LoVo (cell line): ENCODE data around the gene APOB.
"Not testable (repeated sequence)": the region's sequence is repeated elsewhere in the genome, so short reads cannot be mapped to it uniquely, and the experiment has no call there.

Experiments used
- DNase-seq: peaks from one replicate; pipeline ENCODE4 v3.0.0-alpha.2; 2016; ENCODE audit warnings: low spot score

Gene APOB

DNA sequence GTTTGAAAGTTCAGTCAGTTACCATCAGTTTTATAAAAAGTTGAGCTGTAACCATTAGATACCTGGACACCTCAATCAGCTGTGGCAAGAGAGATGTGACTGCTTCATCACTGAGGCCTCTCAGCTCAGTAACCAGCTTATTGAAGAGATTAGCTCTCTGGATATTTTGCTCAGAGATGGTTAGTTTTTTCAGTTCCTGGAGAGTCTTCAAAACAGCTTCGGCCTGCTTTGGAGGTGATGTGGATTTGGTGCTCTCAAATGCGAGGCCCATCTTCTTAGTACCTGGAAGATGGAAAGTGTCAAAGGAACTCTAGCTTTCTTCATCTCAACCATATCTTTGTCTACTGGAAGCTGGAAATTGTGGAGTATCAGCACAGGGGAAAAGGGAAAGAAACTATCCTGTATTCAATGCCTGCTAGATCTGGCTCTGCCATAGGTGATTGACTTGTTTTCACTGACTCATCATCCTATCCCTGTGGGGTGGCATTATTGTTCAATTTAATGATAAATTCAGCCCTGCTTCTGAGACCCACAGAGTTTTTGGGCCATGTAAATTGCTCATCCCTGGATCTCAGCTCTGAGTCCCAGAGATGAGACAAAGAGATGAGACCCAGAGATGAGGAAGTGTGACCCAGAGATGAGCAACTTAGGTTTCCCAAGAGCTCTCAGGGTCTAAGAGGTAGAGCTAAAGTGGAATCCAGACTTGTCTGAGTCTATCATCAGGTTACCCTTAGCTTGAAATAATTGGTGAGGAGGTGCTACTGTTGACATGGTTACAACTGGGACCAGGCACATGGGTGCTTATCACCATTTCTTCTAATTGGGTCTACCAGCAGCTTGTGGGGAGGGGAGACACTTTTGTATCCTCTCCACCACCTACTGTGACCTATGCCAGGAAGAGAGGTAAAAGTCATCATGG lies 10.4 kb downstream of the APOB start:
- DNase-seq = no peak

DNA sequence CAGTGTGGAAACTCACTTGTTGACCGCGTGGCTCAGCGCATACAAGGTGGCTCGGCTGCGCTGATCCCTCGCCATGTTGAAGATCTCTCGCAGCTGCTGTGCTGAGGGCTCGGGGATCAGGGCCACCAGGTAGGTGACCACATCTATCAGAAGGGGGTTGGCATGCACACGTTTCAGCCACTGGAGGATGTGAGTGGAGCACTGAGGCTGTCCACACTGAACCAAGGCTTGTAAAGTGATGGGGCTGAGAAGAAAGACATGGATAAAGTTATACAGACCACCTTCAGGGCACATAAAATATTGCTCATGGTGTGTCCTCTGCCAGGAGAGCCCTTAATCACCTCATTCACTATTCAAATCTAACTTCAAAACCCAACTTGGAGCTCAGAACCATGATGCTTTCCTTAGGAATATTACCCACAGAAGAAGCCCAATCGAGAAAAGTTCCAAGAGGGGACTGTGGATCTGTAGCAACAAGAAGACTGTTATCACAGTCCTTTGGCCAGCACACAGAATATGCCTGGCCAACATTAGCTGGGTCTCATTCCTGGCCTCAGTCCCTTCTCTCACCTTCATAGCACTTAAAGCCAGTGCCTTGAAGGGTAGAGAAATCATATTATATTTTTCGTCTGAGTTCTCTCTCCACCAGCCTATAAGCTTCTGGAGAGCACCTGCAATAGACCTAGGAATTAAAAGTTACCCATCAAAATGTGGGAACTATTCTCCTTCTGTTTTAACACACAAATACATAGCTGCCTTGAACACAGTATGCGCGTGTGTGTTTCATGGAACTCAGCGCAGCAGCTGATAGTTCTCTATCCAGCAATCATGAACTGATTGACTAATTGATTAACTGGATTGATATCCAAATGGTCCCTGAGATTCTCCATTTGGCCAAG lies 11.3 kb downstream of the APOB start:
- no peak for DNase-seq

DNA sequence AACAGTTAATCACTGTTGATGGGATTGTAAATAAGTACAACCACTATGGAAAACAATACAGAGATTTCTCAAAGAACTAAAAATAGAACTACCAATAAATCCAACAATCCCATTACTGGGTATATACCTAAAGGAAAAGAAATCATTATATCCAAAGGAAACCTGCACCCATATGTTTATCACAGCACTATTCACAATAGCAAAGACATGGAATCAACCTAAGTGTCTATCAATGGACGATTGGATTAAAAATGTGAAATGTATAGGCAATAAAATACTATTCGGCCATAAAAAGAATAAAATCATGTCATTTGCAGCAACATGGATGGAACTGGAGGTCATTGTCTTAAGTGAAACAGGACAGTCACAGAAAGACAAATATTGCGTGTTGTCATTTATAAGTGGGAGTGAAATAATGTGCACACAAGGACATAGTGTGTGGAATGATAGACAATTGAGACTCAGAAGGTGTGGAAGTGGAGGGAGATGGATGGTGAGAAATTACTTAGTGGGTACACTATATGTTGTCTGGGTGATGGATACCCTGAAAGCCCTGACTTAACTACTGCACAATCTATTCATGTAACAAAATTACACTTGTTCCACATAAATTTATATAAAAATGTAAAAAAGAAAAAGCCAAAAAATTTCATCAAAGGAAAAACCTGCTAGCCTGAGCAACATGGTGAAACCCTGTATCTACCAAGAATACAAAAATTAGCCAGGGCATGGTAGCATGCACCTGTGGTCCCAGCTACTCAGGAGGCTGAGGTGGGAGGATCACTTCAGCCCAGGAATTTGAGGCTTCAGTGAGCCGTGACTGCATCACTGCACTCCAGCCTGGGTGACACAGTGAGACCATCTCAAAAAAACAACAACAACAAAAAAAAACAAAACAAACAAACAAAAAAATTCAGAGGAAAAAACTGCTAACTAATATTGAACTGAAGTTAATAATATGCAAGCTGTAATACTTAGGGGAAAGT lies 12.6 kb downstream of the APOB start:
- DNase-seq = no peak

DNA sequence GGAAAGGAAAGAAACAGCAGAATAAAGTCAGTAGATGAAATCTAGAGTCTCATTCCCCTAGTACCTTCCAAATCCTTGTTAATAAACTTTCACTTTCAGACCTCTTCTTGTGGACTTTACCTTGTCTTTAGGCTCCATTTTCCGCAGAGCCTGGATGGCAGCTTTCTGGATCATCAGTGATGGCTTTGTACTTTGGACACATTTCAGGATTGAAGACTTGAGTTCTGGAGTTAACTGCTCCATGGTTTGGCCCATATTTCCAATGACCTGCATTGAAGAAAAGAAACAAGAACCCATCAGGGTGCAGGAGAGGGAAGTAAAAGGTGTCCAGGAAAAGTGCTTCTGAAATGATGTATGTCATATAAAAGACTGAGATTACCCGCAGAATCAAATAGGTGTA lies 14.4 kb downstream of the APOB start:
- no peak for DNase-seq

DNA sequence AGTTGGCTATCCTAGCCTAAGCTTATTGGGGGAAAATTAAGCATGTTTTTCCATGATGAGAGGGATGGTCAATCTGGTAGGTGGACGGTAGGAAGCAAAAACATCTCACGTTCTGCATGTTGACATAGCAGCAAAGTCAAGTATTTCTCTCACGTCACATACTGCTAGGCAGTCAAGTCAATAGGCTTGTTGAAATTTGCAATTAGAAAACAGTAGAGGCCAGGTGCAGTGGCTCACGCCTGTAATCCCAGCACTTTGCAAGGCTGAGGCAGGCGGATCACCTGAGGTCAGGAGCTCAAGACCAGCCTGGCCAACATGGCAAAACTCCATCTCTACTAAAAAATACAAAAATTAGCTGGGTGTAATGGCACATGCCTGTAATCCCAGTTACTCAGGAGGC lies 14.9 kb downstream of the APOB start:
- DNase-seq = not testable (repeated sequence)

DNA sequence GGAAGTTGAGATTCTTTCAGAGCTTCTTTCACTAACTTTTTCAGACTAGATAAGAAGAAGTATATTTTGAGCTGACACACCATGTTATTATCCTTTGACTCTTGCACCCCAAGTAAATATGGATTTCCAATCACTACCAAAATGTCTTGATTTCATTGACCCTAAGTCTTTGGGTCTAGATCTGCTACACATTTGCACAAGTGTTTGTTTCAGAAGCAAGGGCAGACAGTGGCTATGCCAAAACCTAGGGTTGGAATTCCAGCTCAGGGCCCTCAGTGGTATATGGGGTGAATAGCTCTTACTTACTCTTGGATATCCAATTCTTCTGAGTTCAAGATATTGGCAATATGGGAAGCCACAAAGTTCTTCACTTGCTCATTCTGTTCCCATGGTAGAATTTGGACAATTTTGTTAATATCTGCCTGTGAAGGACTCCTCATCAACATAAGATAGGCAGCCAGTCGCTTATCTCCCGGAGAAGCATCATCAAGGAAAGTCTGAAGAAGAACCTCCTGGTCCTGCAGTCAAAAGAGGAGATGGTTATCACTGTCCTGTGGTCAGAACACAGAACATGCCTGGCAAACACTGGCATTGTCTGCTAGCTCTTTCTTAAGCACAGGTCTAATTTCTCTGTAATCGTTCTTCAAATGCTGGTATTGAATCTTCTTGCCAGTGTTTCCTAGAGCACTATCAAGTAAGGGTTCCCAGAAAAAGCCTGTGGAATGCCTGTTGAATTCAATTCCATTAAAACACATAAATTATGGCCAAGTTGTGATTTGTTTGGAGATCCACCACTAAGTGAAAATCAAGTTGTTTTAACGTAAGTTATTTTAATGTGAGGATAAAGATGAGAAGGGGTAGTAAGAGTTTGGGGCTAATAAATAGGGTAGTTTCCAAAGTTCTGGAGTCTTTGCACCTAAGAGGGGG lies 15.6 kb downstream of the APOB start:
- no peak for DNase-seq

DNA sequence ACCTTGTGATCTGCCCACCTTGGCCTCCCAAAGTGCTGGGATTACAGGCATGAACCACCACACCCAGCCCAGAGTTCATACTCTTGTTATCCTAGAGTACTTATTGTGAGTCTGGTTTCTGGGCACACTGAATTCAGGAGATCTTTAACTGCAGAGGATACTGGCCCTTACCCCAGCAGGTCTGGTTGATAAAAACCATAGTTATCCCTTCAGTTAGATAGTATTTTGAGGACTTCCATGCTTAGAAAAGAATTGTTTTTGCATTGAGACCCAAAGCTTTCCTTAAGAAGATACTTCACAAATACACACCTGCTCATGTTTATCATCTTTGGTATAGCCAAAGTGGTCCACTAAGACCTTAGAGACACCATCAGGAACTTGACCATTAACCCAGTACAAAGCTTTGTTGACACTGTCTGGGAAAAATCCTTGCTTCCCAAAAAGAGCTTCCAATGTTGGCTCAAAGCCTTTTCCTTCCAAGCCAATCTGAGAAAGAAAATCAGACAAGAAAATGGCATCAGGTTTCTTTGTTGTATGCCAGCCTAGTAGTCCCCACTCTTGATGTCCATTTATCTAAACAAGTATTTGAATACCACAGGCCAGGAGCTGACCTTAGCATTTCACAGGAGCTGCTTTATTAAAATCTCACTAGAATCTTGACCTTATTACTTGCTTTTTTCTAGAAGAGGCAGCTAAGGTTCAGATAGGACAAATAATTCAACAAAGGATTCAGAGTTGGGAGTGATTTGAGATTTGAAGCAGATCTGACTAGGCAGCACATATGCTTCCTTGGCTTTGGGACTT lies 17.2 kb downstream of the APOB start:
- DNase-seq = no peak

DNA sequence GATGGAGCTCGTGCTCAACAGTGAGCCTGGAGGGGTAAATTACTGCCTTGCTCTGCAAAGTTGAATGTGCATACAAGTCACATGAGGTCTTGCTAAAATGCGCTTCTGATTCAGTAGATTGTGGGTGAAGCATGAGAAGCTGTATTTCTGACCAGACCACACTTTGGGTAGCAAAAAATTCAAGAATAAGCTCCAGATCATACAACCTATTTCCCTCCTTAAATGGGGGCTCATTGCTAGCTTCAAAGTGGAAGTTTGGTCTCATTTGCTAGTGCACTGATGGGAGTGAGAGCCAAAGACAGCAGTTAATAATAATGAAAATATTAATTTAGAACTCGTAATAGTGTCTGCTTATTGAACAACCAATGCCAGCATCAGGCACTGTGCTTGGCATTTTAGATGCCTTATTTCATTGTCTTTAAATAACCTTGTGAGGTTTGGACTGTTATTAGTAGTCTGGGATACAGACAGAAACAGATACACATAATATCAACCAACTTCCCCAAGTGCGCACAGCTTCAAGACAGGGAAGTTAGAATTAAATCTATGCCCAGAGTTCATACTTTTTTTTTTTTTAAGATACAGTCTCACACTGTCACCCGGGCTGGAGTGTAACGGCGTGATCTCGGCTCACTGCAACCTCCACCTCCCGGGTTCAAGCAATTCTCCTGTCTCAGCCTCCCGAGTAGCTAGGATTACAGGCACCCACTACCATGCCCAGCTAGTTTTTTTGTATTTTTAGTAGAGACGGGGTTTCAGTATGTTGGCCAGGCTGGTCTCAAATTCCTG lies 18.0 kb downstream of the APOB start:
- DNase-seq = no peak

DNA sequence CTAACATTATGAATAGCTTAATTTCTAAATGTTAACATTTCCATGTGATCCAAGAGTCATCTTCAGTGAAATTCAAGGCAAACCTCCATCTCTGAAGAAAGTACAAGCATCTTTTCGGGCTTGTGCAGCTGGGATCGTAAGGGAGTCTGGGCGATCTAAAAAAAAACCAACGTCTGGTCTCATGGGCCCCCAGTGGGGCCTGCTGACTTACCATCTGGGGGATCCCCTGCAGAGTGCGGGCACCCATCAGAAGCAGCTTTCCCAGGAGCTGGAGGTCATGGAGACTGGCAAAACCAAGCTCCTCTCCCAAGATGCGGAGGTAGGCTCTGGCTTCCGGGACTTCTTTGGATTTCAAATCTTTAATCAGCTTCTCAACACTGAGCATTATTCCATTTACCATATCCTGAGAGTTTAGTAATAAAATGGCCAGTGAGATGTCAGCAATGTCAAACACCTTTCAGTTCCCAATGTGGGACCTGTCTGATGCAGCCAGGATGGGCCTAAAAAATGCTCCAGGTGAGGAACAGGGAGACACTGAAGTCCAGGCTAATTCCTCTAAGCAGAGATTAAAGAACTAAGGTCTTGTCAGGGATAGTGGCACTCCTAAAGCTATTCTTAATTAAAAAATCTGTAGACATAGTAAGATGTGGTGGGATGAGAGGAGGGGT lies 19.0 kb downstream of the APOB start:
- no peak for DNase-seq

DNA sequence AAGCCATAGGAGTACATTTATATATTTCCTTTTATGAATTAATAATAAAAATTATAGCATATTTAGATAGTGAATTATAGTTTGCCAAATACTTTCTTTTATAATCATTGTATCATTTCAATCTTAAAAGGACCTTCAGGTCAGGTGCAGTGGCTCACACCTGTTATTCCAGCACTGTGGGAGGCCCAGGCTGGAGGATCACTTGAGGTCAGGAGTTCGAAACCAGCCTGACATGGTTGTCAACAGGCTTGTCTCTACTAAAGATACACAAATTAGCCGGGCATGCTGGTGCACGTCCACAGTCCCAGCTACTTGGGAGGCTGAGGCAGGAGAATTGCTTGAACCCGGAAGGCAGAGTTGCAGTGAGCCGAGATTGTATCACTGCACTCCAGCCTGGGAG lies 19.7 kb downstream of the APOB start:
- DNase-seq = no peak

DNA sequence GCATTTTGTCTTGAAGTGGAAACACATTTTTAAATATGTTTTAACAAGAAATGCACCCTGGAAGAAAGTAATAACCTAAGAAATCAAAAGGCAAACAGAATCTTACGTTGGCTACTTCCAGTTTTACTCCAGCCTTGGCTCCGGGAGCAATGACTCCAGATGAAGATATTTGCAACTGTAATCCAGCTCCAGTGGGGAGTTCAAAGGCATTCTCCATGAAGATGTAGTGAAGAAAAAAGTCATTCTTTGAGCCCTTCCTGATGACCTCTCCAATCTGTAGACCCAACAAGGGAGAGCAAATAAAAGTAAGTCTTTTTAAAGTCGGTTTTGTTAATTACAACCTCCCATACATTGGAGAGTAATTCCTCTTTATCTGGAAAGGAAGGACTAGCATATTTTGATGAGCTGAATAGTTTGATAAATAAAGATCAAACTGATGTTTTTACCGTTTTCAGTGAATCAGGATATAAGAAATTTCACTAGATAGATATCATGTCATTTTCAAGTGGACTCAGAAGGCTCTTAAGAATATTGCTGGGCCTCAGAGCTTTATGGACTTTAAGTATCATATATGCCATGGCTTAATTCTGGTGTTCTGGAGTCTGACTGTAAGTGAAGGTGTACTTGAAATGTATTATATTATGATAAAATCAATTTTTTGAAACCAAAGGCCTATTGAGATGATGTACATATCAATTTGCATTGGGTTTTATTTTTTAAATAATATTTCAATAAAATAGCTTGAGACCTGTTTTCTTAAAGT lies 20.3 kb downstream of the APOB start:
- DNase-seq = no peak

DNA sequence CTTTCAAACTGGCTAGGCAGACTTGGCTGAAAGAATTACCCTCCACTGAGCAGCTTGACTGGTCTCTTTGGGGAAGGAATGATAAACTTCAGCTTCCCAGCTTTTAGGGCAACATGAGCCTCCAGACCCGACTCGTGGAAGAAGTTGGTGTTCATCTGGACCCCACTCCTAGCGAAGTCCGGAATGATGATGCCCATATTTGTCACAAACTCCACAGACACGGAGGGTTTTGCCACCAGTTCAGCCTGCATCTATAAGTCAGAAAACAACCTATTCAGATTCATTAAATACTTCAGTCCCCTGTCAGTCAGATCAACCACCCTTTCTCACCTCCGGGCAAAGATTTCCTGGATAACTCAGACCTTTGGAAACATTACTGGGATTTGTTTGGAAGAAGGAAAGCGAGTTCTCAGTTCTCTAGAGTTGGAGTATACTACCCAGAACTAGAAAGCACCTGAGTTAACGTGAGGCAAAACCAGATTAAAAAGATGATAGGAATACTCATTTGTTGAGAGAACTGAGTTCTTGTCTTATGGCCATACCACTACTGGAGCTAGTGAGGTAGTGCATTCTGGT lies 21.0 kb downstream of the APOB start:
- no peak for DNase-seq

DNA sequence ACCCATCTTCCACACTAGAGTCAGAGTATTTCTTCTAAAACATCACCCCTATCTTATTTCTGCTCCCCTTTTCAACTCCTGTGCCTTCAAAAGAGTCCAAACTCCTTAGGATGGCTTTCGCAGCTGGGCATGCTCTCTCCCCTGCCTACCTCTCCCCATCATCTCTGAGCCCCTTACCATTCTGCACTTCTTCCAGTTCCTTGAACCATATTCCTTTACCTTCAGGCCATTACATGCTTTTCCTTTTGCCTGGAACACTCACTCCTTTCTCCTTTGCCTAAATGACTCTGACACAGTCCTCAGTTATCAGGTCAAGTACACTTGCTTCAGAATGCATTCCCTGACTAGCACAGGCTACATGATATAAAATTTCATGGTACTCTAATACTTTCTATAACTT lies 22.4 kb downstream of the APOB start:
- no peak for DNase-seq

DNA sequence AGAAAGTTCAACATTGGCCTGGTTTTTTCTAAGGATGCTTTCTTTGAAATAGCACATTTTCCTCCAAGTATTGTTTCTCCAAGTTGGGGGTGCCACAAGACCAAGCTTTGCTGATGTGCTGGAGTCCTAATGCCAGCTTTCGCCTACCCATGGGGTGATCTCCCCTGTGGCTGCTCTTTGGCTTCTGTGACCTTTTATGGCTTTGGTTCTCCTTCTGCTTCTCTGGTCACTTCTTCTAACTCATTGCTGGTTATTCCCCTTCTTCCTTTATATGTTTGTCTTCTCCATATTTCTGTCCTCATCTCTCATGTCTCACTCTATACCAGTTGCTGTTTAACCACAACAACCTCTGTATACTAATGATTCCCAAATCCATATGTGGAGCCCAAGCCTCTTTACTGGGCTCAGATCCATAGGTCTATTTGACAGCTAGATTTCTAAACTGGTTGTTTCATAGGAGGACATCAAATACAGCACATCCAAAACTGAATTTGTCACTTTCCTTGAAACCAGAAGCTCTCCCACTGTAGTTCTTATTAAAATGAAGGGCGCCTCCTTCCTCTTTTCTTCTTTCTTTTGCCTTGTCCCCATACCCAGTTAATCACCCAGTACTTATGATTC lies 23.1 kb downstream of the APOB start:
- no peak for DNase-seq

DNA sequence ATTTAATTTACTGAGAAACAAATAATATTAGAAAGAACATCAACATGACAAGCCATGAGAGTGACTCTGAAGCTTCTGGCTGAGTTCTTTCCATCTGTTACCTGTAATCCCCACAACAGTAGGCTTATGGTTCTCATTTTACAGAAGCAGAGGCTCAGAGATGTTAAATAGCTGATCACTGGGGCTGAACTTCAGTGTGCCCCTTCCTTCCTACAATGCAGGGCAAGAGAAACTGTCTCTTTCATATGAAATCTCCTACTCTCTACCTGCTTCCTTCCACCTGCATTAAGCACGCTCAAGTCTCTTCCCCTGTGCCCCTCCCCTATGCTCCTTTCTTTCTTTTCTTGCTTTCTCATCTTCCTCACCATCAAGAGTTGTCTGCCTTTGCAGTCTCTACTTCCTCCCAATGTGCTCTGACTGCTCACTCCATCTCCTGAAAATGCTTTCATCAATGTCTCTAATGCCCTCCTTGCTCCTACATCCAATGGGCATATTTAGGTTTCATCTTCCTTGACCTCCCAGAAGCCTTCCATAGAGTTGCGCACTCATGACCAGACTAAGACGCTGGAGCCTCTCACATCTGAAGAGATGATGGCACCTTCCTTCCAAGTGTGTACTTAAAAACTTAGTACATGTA lies 23.7 kb downstream of the APOB start:
- DNase-seq = no peak

DNA sequence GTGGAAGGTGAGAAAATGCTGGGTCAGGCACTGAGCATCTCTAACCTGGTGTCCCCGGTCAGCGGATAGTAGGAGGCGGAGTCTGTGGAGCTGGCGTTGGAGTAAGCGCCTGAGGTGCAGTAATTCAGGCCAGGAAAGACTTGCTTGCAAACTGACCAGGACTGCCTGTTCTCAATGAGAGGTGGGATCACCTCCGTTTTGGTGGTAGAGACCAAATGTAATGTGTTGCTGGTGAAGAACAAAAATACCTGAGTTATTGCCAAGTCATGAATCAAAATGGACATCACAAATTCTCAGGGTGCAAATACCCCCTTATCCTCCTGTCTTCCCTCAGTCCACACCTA lies 24.2 kb downstream of the APOB start:
- no peak for DNase-seq
